HepG2 (cell line): Measurements from ENCODE around the gene DICER1. TPM values are rescaled to one million over a fixed set of nuclear protein-coding genes. Genes with fewer than 3 reads are reported as not detected.

Experiments
- ATAC-seq: fragments of 200-7000 bp; cut with Tn5 transposase; 3 replicates; pipeline ENCODE4 v1.9.1; 2020; ENCODE audit warnings: mild to moderate bottlenecking, moderate library complexity
- BruUV-seq: library from RNA; stranded (reverse); fragments of 400-500 nt; replicated peaks from 2 replicates; lab custom pipeline; 2021; lab: Mats Ljungman, UMichigan
- CTCF ChIA-PET: fragments of 300-600 bp; formaldehyde crosslinking; extraction: SDS; loops from one replicate; lab custom pipeline; 2021; ENCODE audit warnings: low total read pairs, inconsistent platforms, low intra/inter-chr PET ratio; lab: Yijun Ruan, JAX
- POLR2A ChIA-PET: fragments of 350-600 bp; sonication (Branson Sonifier 250); formaldehyde crosslinking; loops from one replicate; lab custom pipeline; 2020; ENCODE audit warnings: antibody characterized with exemption, inconsistent platforms; lab: Yijun Ruan, JAX
- DNase-seq: peaks from one replicate; pipeline ENCODE4 v3.0.0-alpha.2; 2015; ENCODE audit warnings: low spot score
- FAIRE-seq: peaks from 3 replicates; lab custom pipeline; 2011; peaks lifted over from hg19 to GRCh38; lab: Jason Lieb, UNC
- H2AFZ ChIP-seq: one replicate; pipeline ENCODE4 v1.6.1; 2011; ENCODE audit warnings: low read length, inconsistent platforms
- H3K27ac ChIP-seq: fragments of 300-600 bp; 3 replicates; pipeline ENCODE4 v1.8.0; 2011; ENCODE audit warnings: mixed run types, mild to moderate bottlenecking, mixed read lengths, low read length, inconsistent platforms; ENCODE audit not compliant: insufficient read depth; ENCODE audit errors: extremely low read length
- H3K27me3 ChIP-seq, 2 experiments: fragments of 200-600 bp in 1 of 2; 2 replicates in 1 of 2; 3 replicates in 1 of 2; pipeline versions ENCODE4 v1.6.0 to v1.8.0; 2011; ENCODE audit warnings: low read length in 2 of 2, mild to moderate bottlenecking in 2 of 2, moderate library complexity in 2 of 2, inconsistent platforms in 1 of 2; ENCODE audit not compliant: insufficient read depth in 2 of 2, control insufficient read depth in 1 of 2
- H3K36me3 ChIP-seq, 2 experiments: fragments of 200-600 bp in 1 of 2; replicated peaks in 1 of 2; 2 replicates in 1 of 2; 3 replicates in 1 of 2; pipeline versions ENCODE4 v1.5.1 to v1.8.0; 2011; ENCODE audit warnings: low read length in 2 of 2, inconsistent platforms in 1 of 2; ENCODE audit not compliant: insufficient read depth in 2 of 2, control insufficient read depth in 1 of 2
- H3K4me1 ChIP-seq: 2 replicates; pipeline ENCODE4 v1.5.1; 2012; ENCODE audit warnings: low read length, inconsistent platforms; ENCODE audit not compliant: insufficient read depth
- H3K4me2 ChIP-seq: 2 replicates; pipeline ENCODE4 v1.6.0; 2011; ENCODE audit warnings: low read depth, low read length, inconsistent platforms
- H3K4me3 ChIP-seq, 3 experiments: fragments of 200-600 bp in 1 of 3; sonication (generic), shearing (Covaris generic) in 1 of 3; replicated peaks in 1 of 3; 2 replicates each; pipeline ENCODE4 v1.5.1; 2011 to 2016; ENCODE audit warnings: low read length in 3 of 3, inconsistent platforms in 2 of 3, low read depth in 2 of 3, mild to moderate bottlenecking in 2 of 3, control low read depth in 1 of 3, mixed read lengths in 1 of 3; ENCODE audit not compliant: insufficient read depth in 1 of 3
- H3K79me2 ChIP-seq: one replicate; pipeline ENCODE4 v1.6.1; 2011; ENCODE audit warnings: low read length, inconsistent platforms; ENCODE audit not compliant: insufficient read depth
- H3K9ac ChIP-seq: 2 replicates; pipeline ENCODE4 v1.6.0; 2011; ENCODE audit warnings: mild to moderate bottlenecking, low read depth, low read length, inconsistent platforms; ENCODE audit not compliant: insufficient read depth
- H3K9me3 ChIP-seq: 2 replicates; pipeline ENCODE4 v1.5.1; 2012; ENCODE audit warnings: mild to moderate bottlenecking, low read length
- H4K20me1 ChIP-seq: 2 replicates; pipeline ENCODE4 v1.6.0; 2011; ENCODE audit warnings: inconsistent platforms, mild to moderate bottlenecking, low read length, moderate library complexity; ENCODE audit not compliant: insufficient read depth
- ELK4 ChIP-seq: sonication (generic); formaldehyde crosslinking; IDR thresholded peaks from 2 replicates; pipeline ENCODE4 v1.9.0; 2021; ENCODE audit warnings: missing genetic modification reagents, borderline replicate concordance
- PRDM4 ChIP-seq: sonication (generic); formaldehyde crosslinking; IDR thresholded peaks from 2 replicates; pipeline ENCODE4 v1.9.0; 2021; ENCODE audit warnings: missing genetic modification reagents, borderline replicate concordance
- PRMT3 ChIP-seq: sonication (generic); formaldehyde crosslinking; IDR thresholded peaks from 2 replicates; pipeline ENCODE4 v1.8.1; 2022; ENCODE audit warnings: low read depth, mild to moderate bottlenecking, moderate library complexity, missing genetic modification reagents, borderline replicate concordance
- XBP1 ChIP-seq: sonication (generic); formaldehyde crosslinking; IDR thresholded peaks from 2 replicates; pipeline ENCODE4 v1.5.0; 2020; ENCODE audit warnings: missing genetic modification reagents
- WGBS: methylation state at CpG from one replicate; pipeline ENCODE4 v1.1.6; 2017; ENCODE audit warnings: low lambda C conversion rate; 5-methylcytosine and 5-hydroxymethylcytosine counted together
- in situ Hi-C: cut with HindIII; loops from 2 replicates; pipeline ENCODE4 v1.10.0; 2017; ENCODE audit warnings: low pct_unique_long_range_greater_than_20kb; ENCODE audit not compliant: extremely low pct_ligation_motif_present
- intact Hi-C: fragments of 100-400 bp; cut with micrococcal nuclease; formaldehyde crosslinking; loops from one replicate; pipeline ENCODE4 v1.10.0; 2022; ENCODE audit not compliant: unreplicated experiment
- polyA plus RNA-seq, 8 experiments: library from polyadenylated mRNA; depleted of rRNA in 3 of 8; stranded (reverse) in 7 of 8; unstranded in 1 of 8; fragments of >200 nt; fragmentation: Illumina TruSeq in 4 of 8; extraction: Trizol in 4 of 8; gene quantifications; 2 replicates each; pipeline versions ENCODE4 v1.2.1 to v1.2.3, GENCODE V29; 2011 to 2016; ENCODE audit warnings: low read depth in 4 of 8, missing spikeins in 1 of 8, mixed read lengths in 1 of 8; ENCODE audit not compliant: insufficient read depth in 1 of 8
- total RNA-seq, 5 experiments: library from RNA; depleted of rRNA; stranded (reverse); fragments of >200 nt; fragmentation: Illumina TruSeq; extraction: Trizol; gene quantifications; 2 replicates each; pipeline ENCODE4 v1.2.3, GENCODE V29; 2016; ENCODE audit warnings: low read depth in 1 of 5

The DICER1 gene
- total and polyA plus RNA-seq, 2 of the 13 experiments (the other 11 are each of a cell fraction or from before 2014, with no cell fraction given), result 31.8 to 61.9 TPM

GRCh38 chr14:95150910-95151309 is 6.4 kb downstream of the DICER1 start:
- H3K9ac ChIP-seq, result no peak overlapping the region
- no peak overlapping the region for H2AFZ ChIP-seq
- no peak overlapping the region for H3K4me3 ChIP-seq
- H3K27me3 ChIP-seq, result no peaks in the 10 kb centered on the region
- H3K79me2 ChIP-seq, result peaks cover 99% of the 10 kb centered on the region
- in situ Hi-C loops (no loop called here), intact Hi-C loops (loop anchor here (10.0 kb wide), 1 partner anchor 184 kb away; no protein-coding TSS in a partner anchor)
- POLR2A ChIA-PET, result no interaction called here
- H4K20me1 ChIP-seq, result no peaks in the 10 kb centered on the region; the same call in none of the 2 replicates
- no peak for ATAC-seq
- peaks cover 3% of the 10 kb centered on the region; the same call in 1 of the 2 replicates for H3K9me3 ChIP-seq
- peaks cover 0 to 5% of the 10 kb centered on the region in 2 experiments; a peak in 1 of 5 replicates for H3K36me3 ChIP-seq
- no peak for DNase-seq
- WGBS, result 93% methylated on average over 2 of the region's 2 CpGs
- no peak overlapping the region for H3K27ac ChIP-seq
- no peak for TF ChIP-seq PRDM4
- no peak for TF ChIP-seq XBP1 (CRISPR knock-in tag)
- TF ChIP-seq PRMT3, result no peak
- no peak for TF ChIP-seq ELK4 (CRISPR knock-in tag)
- FAIRE-seq, result no peak
- CTCF ChIA-PET, result no interaction called here
- BruUV-seq, result no TSS peak
- H3K4me1 ChIP-seq, result peaks cover 69% of the 10 kb centered on the region
- H3K4me2 ChIP-seq, result no peak overlapping the region
